K562 (cell line): Measurements from ENCODE around the gene C8A. TPM values are rescaled to one million over a fixed set of nuclear protein-coding genes. Genes with fewer than 3 reads are reported as not detected.

Experiments
- ATAC-seq: fragments of 200-7000 bp; cut with Tn5 transposase; 3 replicates; pipeline ENCODE4 v1.9.1; 2020; ENCODE audit warnings: moderate library complexity
- BruUV-seq: library from RNA; stranded (reverse); fragments of 400-500 nt; replicated peaks from 2 replicates; lab custom pipeline; 2021; lab: Mats Ljungman, UMichigan
- CTCF ChIA-PET: fragments of 300-600 bp; formaldehyde crosslinking; extraction: SDS; loops from one replicate; lab custom pipeline; 2021; ENCODE audit warnings: low intra/inter-chr PET ratio; lab: Yijun Ruan, JAX
- POLR2A ChIA-PET: fragments of 300-600, 350-650 bp; sonication (Branson Sonifier 250); formaldehyde crosslinking; extraction: SDS; loops from one replicate; lab custom pipeline; 2021; ENCODE audit warnings: antibody characterized with exemption, inconsistent platforms; lab: Yijun Ruan, JAX
- DNase-seq, 4 experiments: peaks; one replicate each; pipeline versions ENCODE4 v3.0.0 to v3.0.0-alpha.2; 2011 to 2018; ENCODE audit warnings: low spot score in 3 of 4, mixed read lengths in 3 of 4; ENCODE audit errors: extremely low read depth in 1 of 4
- FAIRE-seq: peaks from 2 replicates; lab custom pipeline; 2011; peaks lifted over from hg19 to GRCh38; lab: Jason Lieb, UNC
- H2AFZ ChIP-seq: 2 replicates; pipeline ENCODE4 v1.6.0; 2011; ENCODE audit warnings: low read depth, low read length, control low read depth, inconsistent platforms
- H3K27ac ChIP-seq: fragments of 200-600 bp; 3 replicates; pipeline ENCODE4 v1.8.0; 2011; ENCODE audit warnings: low read depth, mild to moderate bottlenecking, control low read depth, inconsistent platforms, low read length, moderate library complexity, mixed read lengths; ENCODE audit errors: extremely low read depth
- H3K27me3 ChIP-seq, 2 experiments: fragments of 300-600 bp in 1 of 2; 2 replicates in 1 of 2; 3 replicates in 1 of 2; pipeline versions ENCODE4 v1.6.0 to v1.8.0; 2011; ENCODE audit warnings: inconsistent platforms in 2 of 2, low read length in 2 of 2, mild to moderate bottlenecking in 1 of 2, mixed read lengths in 1 of 2, moderate library complexity in 1 of 2; ENCODE audit not compliant: control insufficient read depth in 2 of 2, insufficient read depth in 2 of 2
- H3K36me3 ChIP-seq: fragments of 300-600 bp; 3 replicates; pipeline ENCODE4 v1.8.0; 2011; ENCODE audit warnings: mild to moderate bottlenecking, low read length, inconsistent platforms; ENCODE audit not compliant: control insufficient read depth, insufficient read depth
- H3K4me1 ChIP-seq, 2 experiments: fragments of 200-600 bp in 1 of 2; replicated peaks in 1 of 2; 2 replicates in 1 of 2; 3 replicates in 1 of 2; pipeline versions ENCODE4 v1.5.1 to v1.8.0; 2011; ENCODE audit warnings: inconsistent platforms in 2 of 2, low read length in 2 of 2, mild to moderate bottlenecking in 1 of 2, mixed read lengths in 1 of 2, moderate library complexity in 1 of 2; ENCODE audit not compliant: control insufficient read depth in 2 of 2, insufficient read depth in 2 of 2
- H3K4me2 ChIP-seq: 2 replicates; pipeline ENCODE4 v1.6.1; 2011; ENCODE audit warnings: low read length, control low read depth, inconsistent platforms, mixed read lengths; ENCODE audit not compliant: insufficient read depth
- H3K4me3 ChIP-seq: fragments of 200-600 bp; sonication (generic), shearing (Covaris generic); 2 replicates; pipeline ENCODE4 v1.5.1; 2016; ENCODE audit warnings: control low read depth, inconsistent platforms
- H3K79me2 ChIP-seq: fragments of 200-600 bp; 3 replicates; pipeline ENCODE4 v1.8.0; 2011; ENCODE audit warnings: low read length, inconsistent platforms; ENCODE audit not compliant: control insufficient read depth, insufficient read depth
- H3K9ac ChIP-seq, 2 experiments: 2 replicates each; pipeline versions ENCODE4 v1.6.0 to v1.6.1; 2011; ENCODE audit warnings: low read depth in 2 of 2, low read length in 2 of 2, control low read depth in 1 of 2, inconsistent platforms in 1 of 2, mild to moderate bottlenecking in 1 of 2, mixed read lengths in 1 of 2; ENCODE audit not compliant: insufficient read depth in 1 of 2
- H3K9me1 ChIP-seq: one replicate; pipeline ENCODE4 v1.6.0; 2011; ENCODE audit warnings: inconsistent platforms, mild to moderate bottlenecking, low read length, moderate library complexity; ENCODE audit not compliant: control insufficient read depth, insufficient read depth
- H3K9me3 ChIP-seq: replicated peaks from 2 replicates; pipeline ENCODE4 v1.5.1; 2011; ENCODE audit warnings: low read depth, low read length, inconsistent platforms; ENCODE audit not compliant: control insufficient read depth, insufficient read depth
- H4K20me1 ChIP-seq: replicated peaks from 2 replicates; pipeline ENCODE4 v1.6.1; 2011; ENCODE audit warnings: low read length, inconsistent platforms, mixed read lengths; ENCODE audit not compliant: control insufficient read depth, insufficient read depth
- HBP1 ChIP-seq: fragments of 450-650 bp; formaldehyde crosslinking; IDR thresholded peaks from 2 replicates; pipeline ENCODE4 v1.4.0; 2022; ENCODE audit warnings: missing genetic modification characterization
- TCF7L2 ChIP-seq: fragments of 150-350 bp; IDR thresholded peaks from 2 replicates; pipeline ENCODE4 v1.6.1; 2016; ENCODE audit warnings: low read depth, mild to moderate bottlenecking, low read length, moderate library complexity
- ZNF551 ChIP-seq: fragments of 250-450 bp; sonication (Bioruptor Pico); IDR thresholded peaks from 2 replicates; pipeline ENCODE4 v1.5.0; 2021; ENCODE audit warnings: mild to moderate bottlenecking, moderate library complexity
- ZSCAN32 ChIP-seq: fragments of 450-650 bp; formaldehyde crosslinking; IDR thresholded peaks from 2 replicates; pipeline ENCODE4 v1.4.0; 2020; ENCODE audit warnings: mild to moderate bottlenecking, moderate library complexity
- WGBS: fragments of 100-300 bp; shearing (Covaris generic); methylation state at CpG from one replicate; pipeline ENCODE4 v1.1.6; 2016; ENCODE audit warnings: low coverage, mixed read lengths; ENCODE audit not compliant: insufficient coverage; ENCODE audit errors: missing lambda C conversion rate; 5-methylcytosine and 5-hydroxymethylcytosine counted together
- in situ Hi-C: fragments of 300-500 bp; cut with MboI; formaldehyde crosslinking; loops from 4 replicates; pipeline ENCODE4 v1.15.0; 2018; ENCODE audit warnings: inconsistent platforms, mixed read lengths
- intact Hi-C: fragments of 100-400 bp; cut with micrococcal nuclease; formaldehyde crosslinking; loops from 2 replicates; pipeline ENCODE4 v1.14.2; 2022
- polyA plus RNA-seq, 8 experiments: library from polyadenylated mRNA; depleted of rRNA in 4 of 8; stranded (reverse) in 5 of 8; unstranded in 3 of 8; fragments of >200 nt; fragmentation: Nextera tagmentation in 2 of 8; fragmentation: Illumina TruSeq in 1 of 8; extraction: Ambion mirVana in 2 of 8; extraction: Trizol in 1 of 8; gene quantifications; 2 replicates each; pipeline versions ENCODE4 v1.2.1 to v1.2.3, GENCODE V29; 2011 to 2014; ENCODE audit warnings: inconsistent platforms in 1 of 8, missing spikeins in 1 of 8
- total RNA-seq, 7 experiments: library from RNA; depleted of rRNA in 6 of 7; stranded (reverse); fragments of >200 nt in 6 of 7; fragmentation: Illumina TruSeq in 2 of 7; extraction: Trizol in 2 of 7; gene quantifications; 2 replicates each; pipeline versions ENCODE4 v1.2.1 to v1.2.3, GENCODE V29; 2011 to 2021; ENCODE audit warnings: low replicate concordance in 1 of 7

The C8A gene
- total and polyA plus RNA-seq, 9 of the 15 experiments (the other 6 are each of a cell fraction or from before 2014, with no cell fraction given) = 0.09 TPM; not detected in 8

GRCh38 chr1:56817716-56818463 is 36.7 kb upstream of the C8A start (continued):
- TF ChIP-seq HBP1 = no peak
- TF ChIP-seq, all 486 proteins: peak for 0

GRCh38 chr1:56819387-56819899 is 35.2 kb upstream of the C8A start, which contains the start of gene FYB2:
FYB2 (minus strand) TSS chr1:56819404; CDS start chr1:56819290, 114 bp downstream.
- Histone ChIP-seq H2AFZ (no peak within 1 kb of the TSS), H3K36me3 (no peaks in the 10 kb centered on the region), H3K9me3 (no peaks in the 10 kb centered on the region), H3K4me1 (no peaks in the 10 kb centered on the region), H3K4me3 (no peak within 1 kb of the TSS), H3K27ac (no peak within 1 kb of the TSS), H3K4me2 (no peak within 1 kb of the TSS), H3K9ac (peak within 1 kb of the TSS in 1 of 2 experiments; percentile 53; a peak in 1 of 4 replicates), H3K27me3 (peaks cover 0 to 5% of the 10 kb centered on the region in 2 experiments; a peak in 2 of 5 replicates), H3K9me1 (no peaks in the 10 kb centered on the region), H3K79me2 (no peaks in the 10 kb centered on the region), H4K20me1 (no peaks in the 10 kb centered on the region)
- 0% methylated on average over 7 of the region's 10 CpGs for WGBS
- no peak for FAIRE-seq
- POLR2A ChIA-PET = interaction anchor here (0.6 kb wide), 1 partner anchor 377 kb away, joined by 3 read pairs; no protein-coding TSS in a partner anchor
- no peak for DNase-seq
- CTCF ChIA-PET = no interaction called here
- intact Hi-C loops (no loop called here), in situ Hi-C loops (no loop called here)
- ATAC-seq = no peak
- TF ChIP-seq TCF7L2 = no peak
- no peak for TF ChIP-seq ZSCAN32 (CRISPR knock-in tag)
- TF ChIP-seq ZNF551 (CRISPR knock-in tag) = no peak
- BruUV-seq = no TSS peak
